IPS-11a (cell line): Measurements from ENCODE around the gene SERPINB1.
"Not testable (repeated sequence)": the region's sequence is repeated elsewhere in the genome, so short reads cannot be mapped to it uniquely, and the experiment has no call there.

Source experiments
- H3K4me3 ChIP-seq: one replicate; pipeline ENCODE4 v1.5.1; 2013; ENCODE audit warnings: low read depth, low read length, control low read depth

Gene SERPINB1

DNA sequence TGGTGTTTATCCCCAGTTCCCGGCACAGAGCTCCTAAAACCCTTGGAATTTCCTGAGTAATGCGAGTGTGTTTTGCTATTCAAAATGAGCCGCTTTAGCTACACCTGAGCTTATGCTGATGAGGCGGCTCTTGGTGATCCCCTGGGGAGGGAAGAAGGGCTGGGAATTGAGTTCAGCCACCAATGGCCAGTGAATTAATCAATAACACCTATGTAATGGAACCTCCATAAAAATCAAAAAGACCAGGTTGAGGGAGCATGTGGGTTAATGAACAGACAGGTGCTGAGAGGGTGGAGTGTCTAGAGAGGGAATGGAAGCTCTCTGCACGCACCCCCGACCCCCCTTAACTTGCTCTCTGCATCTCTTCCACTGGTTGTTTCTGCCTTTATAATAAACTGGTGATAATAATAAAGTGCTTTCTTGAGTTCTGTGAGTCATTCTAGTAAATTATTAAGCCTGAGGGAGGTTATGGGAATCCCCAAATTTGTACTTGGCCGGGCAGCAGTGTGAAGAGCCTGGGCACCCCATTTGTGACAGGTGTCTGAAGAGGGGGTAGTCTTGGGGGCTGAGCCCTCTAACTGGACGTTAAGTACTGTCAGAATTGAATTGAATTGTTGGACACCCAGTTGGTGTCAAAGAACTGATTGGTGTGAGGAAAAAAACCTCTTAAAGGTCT, 24.6 kb upstream of the SERPINB1 start:
- no peak overlapping the region for H3K4me3 ChIP-seq

DNA sequence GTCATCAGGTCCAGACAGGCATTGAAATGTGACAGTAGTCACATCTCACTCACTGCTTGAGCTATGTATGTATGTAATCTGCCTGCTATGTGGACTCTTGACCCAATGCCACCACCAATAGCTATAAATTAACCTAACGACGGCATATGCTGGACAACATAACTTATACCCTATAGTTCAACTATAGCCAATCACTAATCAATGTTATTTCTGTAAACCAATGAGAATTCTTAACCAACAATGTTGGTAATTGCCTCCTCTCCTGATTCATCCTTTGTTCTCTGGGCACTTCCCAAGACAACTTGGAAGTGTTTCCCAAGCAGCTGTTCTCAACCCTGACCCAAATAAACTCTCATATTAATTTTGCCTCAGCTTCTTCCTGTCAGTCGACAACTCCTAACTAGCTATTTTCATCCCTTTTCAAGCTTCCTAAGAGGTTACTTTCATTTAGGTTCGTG, 24.1 kb upstream of the SERPINB1 start:
- no peak overlapping the region for H3K4me3 ChIP-seq

DNA sequence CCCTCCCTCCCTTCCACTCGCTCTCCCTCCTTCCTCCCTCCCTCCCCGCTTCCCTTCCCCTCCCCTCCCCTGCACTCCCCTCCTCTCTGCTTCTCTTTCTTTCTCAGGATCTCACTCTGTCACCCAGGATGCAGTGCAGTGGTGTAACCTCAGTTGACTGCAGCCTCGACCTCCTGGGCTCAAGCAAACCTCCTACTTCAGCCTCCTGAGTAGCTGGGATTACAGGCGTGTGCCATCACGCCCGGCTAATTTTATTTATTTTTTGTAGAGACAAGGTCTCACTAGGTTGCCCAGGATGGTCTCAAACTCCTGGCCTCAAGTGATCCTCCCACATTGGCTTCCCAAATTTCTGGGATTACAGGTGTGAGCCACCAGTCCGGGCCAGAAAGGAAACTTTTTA, 23.6 kb upstream of the SERPINB1 start:
- H3K4me3 ChIP-seq = no peak overlapping the region

DNA sequence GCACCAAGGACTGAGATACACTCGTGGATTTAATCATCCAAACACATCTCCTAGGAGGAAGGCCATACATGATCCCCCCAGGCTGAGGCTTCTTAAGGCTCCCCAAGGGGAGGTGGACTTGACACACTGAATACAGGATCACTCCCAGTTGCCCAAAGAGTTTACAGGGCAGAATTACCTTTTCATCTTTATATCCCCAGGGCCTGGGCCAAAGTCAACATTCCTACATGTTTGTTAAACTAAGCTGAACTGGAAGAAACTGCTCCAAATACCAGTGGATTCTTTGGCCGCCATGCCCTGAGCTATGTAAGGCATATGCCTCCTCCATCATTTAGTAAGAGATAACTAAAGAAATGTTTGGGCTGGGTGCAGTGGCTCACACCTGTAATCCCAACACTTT, 22.2 kb upstream of the SERPINB1 start:
- no peak overlapping the region for H3K4me3 ChIP-seq

DNA sequence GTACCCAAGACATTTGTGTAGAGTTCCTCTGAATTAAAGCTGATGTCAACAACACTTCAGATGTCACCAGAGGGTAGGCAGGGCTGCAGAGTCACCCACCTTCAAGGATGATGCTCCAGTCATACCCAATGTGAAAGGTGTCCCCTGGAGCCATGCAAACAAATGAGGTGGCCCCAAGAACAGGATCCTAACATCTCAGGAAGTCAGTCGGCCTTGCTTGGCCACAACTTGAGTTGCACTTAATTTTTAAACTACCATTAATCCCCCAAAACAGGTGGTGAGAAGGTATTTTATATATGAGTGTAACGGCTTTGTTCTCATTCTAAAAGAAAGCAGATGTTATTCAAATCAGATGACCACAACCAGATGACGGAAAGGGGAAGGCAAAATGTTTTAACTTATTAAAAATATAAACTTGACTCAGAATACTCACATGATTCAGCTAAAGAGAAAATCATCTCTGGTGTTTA, 21.1 kb upstream of the SERPINB1 start:
- no peak overlapping the region for H3K4me3 ChIP-seq

DNA sequence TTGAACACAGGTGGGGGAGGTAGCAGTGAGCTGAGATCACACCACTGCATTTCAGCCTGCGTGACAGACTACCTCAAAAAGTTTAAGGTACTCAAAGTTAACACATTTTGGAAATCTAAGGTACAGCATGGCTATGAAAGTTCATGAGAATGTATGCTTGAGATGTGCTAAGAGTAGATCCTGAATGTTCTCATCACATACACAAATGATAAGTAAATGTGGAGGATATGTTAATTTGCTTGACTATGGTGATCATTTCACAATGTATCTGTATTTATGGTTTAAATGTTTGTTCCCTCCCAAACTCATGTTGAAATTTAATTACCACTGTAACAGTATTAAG, 20.1 kb upstream of the SERPINB1 start:
- no peak overlapping the region for H3K4me3 ChIP-seq

DNA sequence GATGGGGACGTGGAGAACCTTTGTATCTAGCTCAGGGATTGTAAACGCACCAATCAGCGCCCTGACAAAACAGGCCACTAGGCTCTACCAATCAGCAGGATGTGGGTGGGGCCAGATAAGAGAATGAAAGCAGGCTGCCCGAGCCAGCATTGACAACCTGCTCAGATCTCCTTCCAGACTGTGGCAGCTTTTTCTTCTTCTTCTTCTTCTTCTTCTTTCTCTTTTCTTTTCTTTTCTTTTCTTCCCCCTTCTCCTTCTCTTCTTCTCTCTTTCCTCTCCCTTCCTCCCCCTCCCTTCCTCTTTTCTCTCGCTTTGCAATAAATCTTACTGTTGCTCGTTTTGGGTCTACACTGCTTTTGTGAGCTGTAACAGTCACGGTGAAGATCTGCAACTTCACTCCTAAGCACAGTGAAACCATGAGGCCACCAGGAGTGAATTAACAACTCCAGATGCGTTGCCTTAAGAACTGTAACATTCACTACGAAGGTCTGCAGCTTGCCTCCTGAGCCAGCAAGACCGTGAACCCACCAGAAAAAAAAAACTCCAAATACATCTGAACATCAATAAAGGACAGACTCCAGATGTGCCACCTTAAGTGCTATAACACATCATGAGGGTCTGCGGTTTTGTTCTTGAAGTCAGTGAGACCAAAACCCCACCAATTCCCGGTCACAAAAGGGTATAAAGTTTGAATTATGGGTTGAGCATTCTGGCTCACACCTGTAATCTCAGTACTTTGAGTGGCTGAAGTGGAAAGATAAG, 19.6 kb upstream of the SERPINB1 start:
- no peak overlapping the region for H3K4me3 ChIP-seq

DNA sequence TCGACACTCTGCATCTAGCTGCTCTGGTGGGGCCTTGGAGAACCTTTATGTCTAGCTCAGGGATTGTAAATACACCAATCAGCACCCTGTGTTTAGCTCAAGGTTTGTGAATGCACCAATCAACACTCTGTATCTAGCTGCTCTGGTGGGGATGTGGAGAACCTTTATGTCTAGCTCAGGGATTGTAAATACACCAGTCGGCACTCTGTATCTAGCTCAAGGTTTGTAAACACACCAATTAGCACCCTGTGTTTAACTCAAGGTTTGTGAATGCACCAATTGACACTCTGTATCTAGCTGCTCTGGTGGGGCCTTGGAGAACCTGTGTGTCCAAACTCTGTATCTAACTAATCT, 19.0 kb upstream of the SERPINB1 start:
- not testable (repeated sequence) for H3K4me3 ChIP-seq

DNA sequence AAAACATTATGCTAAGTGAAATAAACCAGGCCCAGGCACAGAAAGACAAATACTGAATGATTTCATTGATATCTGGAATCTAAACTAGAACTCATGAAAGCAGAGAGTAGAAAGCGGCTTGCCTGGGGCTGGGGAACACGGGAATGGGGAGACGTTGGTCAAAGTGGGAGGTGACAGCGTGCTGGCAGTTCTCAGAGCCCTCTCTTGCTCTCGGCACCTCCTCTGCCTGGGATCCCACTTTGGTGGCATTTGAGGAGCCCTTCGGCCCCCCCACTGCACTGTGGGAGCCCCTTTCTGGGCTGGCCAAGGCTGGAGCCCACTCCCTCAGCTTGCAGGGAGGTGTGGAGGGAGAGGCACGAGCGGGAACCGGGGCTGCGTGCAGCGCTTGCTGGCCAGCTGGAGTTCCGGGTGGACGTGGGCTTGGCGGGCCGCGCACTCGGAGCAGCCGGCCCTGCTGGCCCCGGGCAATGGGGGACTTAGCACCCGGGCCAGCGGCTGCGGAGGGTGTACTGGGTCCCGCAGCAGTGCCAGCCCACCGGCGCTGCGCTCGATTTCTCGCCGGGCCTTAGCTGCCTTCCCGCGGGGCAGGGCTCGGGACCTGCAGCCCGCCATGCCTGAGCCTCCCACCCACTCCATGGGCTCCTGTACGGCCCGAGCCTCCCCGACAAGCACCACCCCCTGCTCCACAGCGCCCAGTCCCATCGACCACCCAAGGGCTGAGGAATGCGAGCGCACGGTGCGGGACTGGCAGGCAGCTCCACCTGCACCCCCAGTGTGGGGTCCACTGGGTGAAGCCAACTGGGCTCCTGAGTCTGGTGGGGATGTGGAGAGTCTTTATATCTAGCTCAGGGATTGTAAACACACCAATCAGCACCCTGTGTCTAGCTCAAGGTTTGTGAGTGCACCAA, 18.4 kb upstream of the SERPINB1 start:
- H3K4me3 ChIP-seq = not testable (repeated sequence)

DNA sequence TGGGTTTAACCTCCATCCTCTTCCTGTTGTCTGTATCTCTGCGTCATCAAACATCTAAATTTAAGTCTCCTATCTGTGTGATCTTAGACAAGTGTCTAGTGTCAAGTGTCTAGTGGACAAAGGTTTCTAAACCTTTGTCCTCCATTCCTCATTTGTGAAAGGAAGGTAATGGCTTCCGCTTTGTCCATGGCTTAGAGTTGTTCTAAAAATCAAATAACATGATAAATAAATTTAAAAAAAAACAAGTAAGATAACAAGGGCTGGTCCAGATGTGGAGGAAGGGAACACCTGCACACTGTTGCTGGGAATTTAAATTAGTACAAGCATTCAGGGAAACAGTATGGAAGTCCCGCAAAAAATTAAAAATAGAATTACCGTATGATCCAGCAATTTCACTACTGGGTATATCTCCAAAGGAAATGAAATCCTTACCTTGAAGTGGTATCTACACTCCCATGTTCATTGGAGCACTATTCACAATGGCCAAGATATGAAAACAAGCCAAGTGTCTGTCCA, 17.6 kb upstream of the SERPINB1 start:
- no peak overlapping the region for H3K4me3 ChIP-seq

DNA sequence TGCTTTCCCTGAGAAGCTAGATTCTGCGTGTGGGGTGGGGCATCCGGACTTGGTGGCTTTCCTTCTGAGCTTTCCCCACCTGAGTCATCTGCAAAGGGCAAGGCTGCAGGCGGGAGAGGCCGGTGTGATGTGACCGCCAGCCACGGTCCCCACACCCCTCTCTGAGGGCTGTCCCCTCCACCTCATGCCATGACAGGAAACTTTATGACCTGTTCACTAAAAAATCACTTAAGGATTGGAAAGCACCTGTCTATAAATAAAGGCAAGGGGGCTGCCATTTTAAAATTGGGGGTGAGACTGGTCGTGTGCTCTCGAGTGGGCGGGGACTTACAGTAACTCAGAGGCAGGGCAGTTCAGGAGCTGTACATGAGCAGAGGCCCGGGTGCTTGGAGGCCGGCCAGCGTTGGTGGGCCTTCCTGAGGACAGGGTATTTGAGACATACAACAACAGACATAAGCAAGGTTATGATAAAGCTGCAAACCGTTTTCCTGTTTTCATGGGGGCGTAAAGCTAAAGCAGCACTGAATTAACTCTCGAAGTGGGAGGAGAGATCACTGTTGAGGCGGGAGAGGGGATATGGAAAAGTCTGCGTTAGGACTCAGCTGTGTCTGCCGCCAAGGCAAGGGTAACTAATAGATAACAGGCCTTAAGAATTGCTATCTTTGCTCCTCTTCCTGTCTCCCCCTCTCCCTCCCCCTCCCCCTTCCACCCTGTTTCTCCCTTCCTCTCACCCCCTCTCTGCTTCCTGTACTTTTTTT, 16.1 kb upstream of the SERPINB1 start:
- H3K4me3 ChIP-seq = no peak overlapping the region

DNA sequence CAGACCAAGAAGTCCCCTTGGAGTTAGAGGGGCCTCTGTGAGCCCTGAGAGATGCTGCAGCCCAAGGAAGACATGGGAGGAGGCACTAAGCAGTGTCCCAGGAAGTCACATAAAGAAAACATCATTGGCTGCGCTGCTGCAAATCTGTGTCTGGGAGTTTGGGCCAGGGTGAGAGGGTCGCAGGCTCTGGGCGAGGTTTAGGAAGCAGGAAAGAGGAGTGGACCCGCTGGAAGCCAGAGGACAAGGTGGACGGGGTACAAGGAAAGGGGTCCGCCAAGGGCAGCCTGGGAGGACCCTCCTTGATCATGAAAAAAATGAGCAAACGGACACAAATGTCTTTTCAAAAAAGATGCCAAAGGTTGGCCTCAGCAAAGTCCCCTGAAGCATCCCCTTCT, 15.5 kb upstream of the SERPINB1 start:
- no peak overlapping the region for H3K4me3 ChIP-seq

DNA sequence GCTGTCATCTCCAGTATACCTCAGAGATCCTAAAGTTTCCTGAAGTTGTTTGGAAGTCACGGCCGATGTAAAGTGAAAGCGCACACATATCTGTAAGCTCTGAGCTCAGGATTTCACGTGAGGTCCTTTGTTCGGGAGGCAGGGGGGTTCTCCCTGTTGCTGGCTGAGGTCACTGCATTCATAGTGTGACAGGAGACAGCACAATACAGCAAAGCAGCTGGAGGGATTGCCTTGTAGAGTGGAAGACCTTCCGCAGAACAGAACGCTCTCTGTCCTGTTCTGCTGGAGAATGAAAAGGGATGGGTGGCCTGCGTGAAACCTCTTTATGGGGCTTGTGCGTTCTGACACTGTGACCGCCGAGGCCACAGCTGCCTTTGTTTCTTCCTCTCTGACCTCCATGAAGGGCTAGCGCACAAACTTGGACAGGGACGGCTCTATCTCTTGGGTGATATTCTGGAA, 13.4 kb upstream of the SERPINB1 start:
- no peak overlapping the region for H3K4me3 ChIP-seq

DNA sequence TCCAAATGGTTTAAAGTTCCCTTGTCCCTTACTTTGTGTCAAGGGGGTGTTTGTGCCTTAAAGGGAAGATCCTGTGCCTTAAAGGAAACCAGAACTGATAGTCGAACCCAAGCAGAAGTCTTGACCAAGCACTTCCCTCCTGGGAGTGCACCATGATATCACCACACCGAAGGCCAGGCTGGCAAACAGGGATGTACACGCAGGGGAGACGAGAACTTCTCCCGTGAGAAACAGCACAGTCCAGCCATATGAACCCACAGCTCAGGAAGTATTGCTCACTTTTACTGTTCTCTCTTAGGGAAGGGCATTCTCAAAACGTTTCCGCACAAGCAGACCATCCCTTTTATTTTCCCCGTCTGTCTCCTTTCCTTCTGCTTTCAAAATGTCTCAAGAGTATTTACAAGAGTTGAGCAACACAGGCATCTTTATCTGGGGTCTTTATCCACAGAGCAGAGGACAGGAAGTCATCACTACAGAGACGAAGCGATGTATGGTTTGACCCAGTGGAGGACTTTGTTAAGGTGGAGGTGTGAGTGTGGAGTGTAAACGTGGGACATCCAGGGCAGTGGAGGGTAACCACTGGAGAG, 12.8 kb upstream of the SERPINB1 start:
- no peak overlapping the region for H3K4me3 ChIP-seq

DNA sequence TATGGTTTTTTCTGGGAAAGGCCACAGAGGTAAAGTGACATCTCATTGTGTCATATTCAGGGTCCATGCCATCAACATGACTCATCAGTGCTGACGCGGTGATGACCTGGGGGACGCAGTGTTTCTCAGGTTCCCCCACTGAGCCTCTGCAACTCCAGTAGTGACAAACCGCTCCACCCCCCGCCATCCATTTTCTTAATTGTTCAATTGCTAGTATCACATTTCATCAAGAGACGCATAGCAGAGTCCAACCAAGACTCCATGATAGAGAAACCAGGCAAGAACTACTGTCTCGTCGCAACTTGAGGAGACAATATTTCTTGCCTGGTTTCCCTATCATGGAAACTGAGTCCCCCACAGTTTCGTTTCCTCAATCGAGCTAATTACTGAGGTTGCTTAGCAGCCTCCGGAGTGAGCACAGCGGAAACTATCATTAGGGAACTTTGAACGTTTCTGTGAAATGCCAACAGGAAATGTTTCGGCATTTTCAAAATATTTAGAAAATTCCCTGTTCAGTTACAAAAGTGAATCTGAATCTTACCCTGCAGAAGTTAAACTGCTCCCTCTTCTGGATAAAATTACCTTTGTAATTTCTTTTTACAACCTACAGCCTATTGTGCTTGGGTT, 12.2 kb upstream of the SERPINB1 start:
- no peak overlapping the region for H3K4me3 ChIP-seq

DNA sequence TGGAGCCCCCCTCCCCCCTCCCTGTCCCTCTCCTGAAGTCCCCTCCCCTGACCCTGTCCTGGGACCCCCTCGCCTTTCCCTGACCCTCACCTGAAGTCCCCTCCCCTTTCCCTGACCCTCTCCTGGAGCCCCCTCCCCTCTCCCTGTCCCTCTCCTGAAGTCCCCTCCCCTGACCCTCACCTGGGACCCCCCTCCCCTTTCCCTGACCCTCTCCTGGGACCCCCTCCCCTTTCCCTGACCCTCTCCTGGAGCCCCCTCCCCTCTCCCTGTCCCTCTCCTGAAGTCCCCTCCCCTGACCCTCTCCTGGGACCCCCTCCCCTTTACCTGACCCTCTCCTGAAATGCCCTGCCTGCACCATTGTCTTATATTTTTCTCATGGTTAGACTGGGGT, 11.7 kb upstream of the SERPINB1 start:
- H3K4me3 ChIP-seq = not testable (repeated sequence)

DNA sequence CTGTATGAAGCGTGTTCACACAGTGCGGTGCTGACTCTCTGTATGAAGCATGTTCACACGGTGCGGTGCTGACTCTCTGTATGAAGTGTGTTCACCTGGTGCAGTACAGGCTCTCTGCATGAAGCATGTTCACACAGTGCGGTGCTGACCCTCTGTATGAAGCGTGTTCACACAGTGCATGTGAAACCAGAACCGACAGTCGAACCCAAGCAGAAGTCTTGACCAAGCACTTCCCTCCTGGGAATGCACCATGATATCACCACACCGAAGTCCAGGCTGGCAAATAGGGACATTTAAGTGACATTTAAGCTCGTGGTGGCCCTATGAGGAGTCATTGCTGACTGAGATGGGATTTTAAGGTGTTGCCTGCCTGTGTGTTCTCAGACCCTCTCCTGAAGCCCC, 11.3 kb upstream of the SERPINB1 start:
- H3K4me3 ChIP-seq = no peak overlapping the region

DNA sequence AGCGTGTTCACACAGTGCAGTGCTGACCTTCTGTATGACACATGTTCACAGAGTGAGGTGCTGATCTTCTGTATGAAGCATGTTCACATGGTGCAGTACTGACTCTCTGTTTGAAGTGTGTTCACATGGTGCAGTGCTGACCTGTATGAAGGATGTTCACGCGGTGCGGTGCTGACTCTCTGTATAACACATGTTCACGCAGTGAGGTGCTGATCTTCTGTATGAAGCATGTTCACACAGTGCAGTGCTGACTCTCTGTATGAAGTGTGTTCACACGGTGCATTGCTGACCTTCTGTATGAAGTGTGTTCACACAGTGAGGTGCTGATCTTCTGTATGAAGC, 10.8 kb upstream of the SERPINB1 start:
- no peak overlapping the region for H3K4me3 ChIP-seq

DNA sequence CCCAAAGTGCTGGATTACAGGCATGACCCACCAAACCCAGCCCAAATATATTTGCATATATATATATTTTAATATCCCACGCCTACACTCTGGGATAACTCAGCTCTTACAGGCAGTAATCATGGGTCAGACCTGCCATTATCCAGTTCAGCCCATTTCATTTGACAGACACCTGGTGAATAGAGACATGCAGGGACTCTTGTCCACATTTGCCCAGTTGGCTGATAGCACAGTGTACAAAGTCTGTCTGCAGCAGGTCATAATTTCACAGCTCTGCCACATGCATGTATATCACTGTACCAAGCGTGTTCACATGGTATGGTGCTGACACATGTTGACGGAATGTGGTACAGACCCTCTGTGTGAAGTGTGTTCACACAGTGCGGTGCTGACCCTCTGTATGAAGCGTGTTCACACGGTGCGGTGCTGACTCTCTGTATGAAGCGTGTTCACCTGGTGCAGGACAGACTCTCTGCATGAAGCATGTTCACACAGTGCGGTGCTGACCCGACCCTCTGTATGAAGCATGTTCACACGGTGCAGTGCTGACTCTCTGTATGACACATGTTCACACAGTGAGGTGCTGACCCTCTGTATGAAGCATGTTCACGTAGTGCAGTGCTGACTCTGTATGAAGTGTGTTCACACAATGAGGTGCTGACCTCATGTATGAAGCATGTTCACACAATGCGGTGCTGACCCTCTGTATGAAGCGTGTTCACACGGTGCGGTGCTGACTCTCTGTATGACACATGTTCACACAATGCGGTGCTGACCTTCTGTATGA, 10.3 kb upstream of the SERPINB1 start:
- no peak overlapping the region for H3K4me3 ChIP-seq
